Transverse colon (tissue), 4 donors: ENCODE results near the gene TMEM134. TPM values are rescaled to one million over a fixed set of nuclear protein-coding genes. Genes with fewer than 3 reads are reported as not detected.
A peak's percentile ranks its signal among the peaks of the same experiment; 100 is the strongest.
"Not testable (repeated sequence)": the region's sequence is repeated elsewhere in the genome, so short reads cannot be mapped to it uniquely, and the experiment has no call there.

Experiments
- DNase-seq: peaks from one replicate; pipeline ENCODE4 v3.0.0-alpha.2; 2019
- H3K27ac ChIP-seq, 4 donors: fragments of 200-600 bp; sonication (generic); 2 replicates each; pipeline ENCODE4 v1.5.1; 2016 to 2018; ENCODE audit warnings: inconsistent platforms in 4 of 4
- H3K27me3 ChIP-seq: fragments of 200-600 bp; sonication (generic); 2 replicates; pipeline ENCODE4 v1.5.1; 2017; ENCODE audit warnings: inconsistent platforms
- H3K36me3 ChIP-seq, 4 donors: fragments of 200-600 bp; sonication (generic); 2 replicates each; pipeline ENCODE4 v1.5.1; 2017 to 2019; ENCODE audit warnings: inconsistent platforms in 4 of 4
- H3K4me1 ChIP-seq, 4 donors: fragments of 200-600 bp; sonication (generic); 2 replicates each; pipeline ENCODE4 v1.5.1; 2017 to 2020; ENCODE audit warnings: inconsistent platforms in 4 of 4
- H3K4me3 ChIP-seq, 4 donors: fragments of 200-600 bp; sonication (generic); 1 replicate in 1 of 4; 2 replicates in 3 of 4; pipeline versions ENCODE4 v1.5.1 to v1.6.1; 2017 to 2019; ENCODE audit warnings: inconsistent platforms in 4 of 4
- H3K9me3 ChIP-seq, 2 donors: fragments of 200-600 bp; sonication (generic); 2 replicates each; pipeline ENCODE4 v1.5.1; 2017 to 2019; ENCODE audit warnings: inconsistent platforms in 2 of 2
- EP300 ChIP-seq: sonication (generic); formaldehyde crosslinking; IDR thresholded peaks from one replicate; pipeline ENCODE4 v1.6.1; 2017; ENCODE audit warnings: antibody characterized with exemption, low read depth
- POLR2A ChIP-seq: fragments of 450-650 bp; IDR thresholded peaks from one replicate; pipeline ENCODE4 v1.6.1; 2016; ENCODE audit warnings: antibody characterized with exemption, mild to moderate bottlenecking, moderate library complexity
- POLR2AphosphoS5 ChIP-seq, 3 donors: sonication (generic); formaldehyde crosslinking; IDR thresholded peaks; one replicate each; pipeline ENCODE4 v1.6.1; 2016; ENCODE audit warnings: antibody characterized with exemption in 3 of 3
- WGBS, 2 donors: methylation state at CpG; one replicate each; pipeline ENCODE4 v1.1.5; 2018; ENCODE audit warnings: low coverage in 1 of 2; 5-methylcytosine and 5-hydroxymethylcytosine counted together
- in situ Hi-C, 4 donors: fragments of 200-750 bp; cut with MboI; loops; one replicate each; pipeline versions ENCODE4 v1.15.0 to v1.15.1; 2017; ENCODE audit warnings: low sequenced_read_pairs in 3 of 4, low pct_ligation_motif_present in 1 of 4, low pct_unique_long_range_greater_than_20kb in 1 of 4
- intact Hi-C: fragments of 100-400 bp; cut with DNase I; formaldehyde crosslinking; loops from one replicate; pipeline ENCODE4 v1.15.1; 2023; ENCODE audit warnings: low total_unique reads
- total RNA-seq, 4 donors: library from RNA; depleted of rRNA; stranded (reverse); fragments of >200 nt; gene quantifications; one replicate each; pipeline ENCODE4 v1.1.0, GENCODE V29; 2016
- TF ChIP-seq, protein P1 (sequence below), 5 experiments: fragments of 200-600 bp in 3 of 5; fragments of 450-650 bp in 2 of 5; sonication (generic) in 3 of 5; IDR thresholded peaks; 1 replicate in 2 of 5; 2 replicates in 3 of 5; pipeline ENCODE4 v1.5.1; 2016 to 2017; ENCODE audit warnings: antibody characterized with exemption in 5 of 5, inconsistent platforms in 3 of 5, mild to moderate bottlenecking in 2 of 5, moderate library complexity in 1 of 5

TMEM134 gene
- 100 to 1,000 TPM; 107 to 347 (median 115) TPM for total RNA-seq

DNA sequence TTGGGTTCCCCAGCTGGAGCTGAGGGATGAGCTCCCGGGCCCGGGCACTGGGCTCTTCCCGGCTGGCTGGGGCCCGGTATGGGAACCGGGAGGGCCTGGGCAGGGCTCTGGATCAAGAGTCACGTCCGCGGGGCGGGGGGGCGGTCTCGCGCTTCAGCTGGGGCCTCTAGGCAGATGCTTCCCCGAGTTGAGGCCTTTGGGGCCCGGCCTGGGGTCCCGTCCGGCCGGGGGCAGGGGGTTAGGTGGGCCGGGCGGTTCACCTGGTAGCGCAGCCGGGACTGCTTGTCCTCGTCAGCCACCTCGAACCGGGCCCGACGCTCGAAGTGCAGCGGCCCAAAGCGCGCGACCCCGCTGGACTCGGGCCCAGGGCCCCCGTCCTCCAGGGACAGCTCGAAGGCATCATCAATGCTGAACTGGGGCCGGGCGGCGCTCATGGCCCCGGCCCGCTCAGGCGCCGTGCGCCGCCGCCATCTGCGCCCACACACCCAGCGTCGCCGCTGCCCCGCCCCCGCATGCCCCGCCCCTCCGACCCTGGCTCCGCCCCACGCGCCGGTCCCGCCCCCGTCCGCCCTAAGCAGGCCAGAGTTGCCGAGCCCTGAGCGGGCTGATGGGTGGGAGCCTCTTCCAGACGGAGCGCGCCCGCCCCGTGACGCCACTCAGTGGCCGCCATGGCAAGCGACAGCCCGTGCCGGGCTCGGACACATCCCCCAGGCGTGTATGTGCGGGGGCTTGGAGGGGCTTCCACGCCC is at the start of gene TMEM134:
Gene TMEM134, minus strand, starts transcription at position 493 of the 749 bp plus-strand sequence. Its CDS starts 59 bp downstream, at position 434.
- TF ChIP-seq EP300 (no peak), POLR2AphosphoS5 (IDR thresholded peaks at IDR 0.05) (peak; percentile 61 to 91 (median 86)), POLR2A (peak; percentile 88)
- TF ChIP-seq, protein P1, sequence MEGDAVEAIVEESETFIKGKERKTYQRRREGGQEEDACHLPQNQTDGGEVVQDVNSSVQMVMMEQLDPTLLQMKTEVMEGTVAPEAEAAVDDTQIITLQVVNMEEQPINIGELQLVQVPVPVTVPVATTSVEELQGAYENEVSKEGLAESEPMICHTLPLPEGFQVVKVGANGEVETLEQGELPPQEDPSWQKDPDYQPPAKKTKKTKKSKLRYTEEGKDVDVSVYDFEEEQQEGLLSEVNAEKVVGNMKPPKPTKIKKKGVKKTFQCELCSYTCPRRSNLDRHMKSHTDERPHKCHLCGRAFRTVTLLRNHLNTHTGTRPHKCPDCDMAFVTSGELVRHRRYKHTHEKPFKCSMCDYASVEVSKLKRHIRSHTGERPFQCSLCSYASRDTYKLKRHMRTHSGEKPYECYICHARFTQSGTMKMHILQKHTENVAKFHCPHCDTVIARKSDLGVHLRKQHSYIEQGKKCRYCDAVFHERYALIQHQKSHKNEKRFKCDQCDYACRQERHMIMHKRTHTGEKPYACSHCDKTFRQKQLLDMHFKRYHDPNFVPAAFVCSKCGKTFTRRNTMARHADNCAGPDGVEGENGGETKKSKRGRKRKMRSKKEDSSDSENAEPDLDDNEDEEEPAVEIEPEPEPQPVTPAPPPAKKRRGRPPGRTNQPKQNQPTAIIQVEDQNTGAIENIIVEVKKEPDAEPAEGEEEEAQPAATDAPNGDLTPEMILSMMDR (IDR thresholded peaks at IDR 0.05): peak; percentile 24 to 61 (median 41)
- peak within 1 kb of the TSS; percentile 53 to 82 (median 80) for H3K4me3 ChIP-seq
- H3K27ac ChIP-seq: peak within 1 kb of the TSS; percentile 86 to 90 (median 90)
- peak; percentile 94 for DNase-seq
- intact Hi-C loops: no loop called here
- no peaks in the 10 kb centered on the region for H3K9me3 ChIP-seq
- in situ Hi-C loops: no loop called here
- 1% methylated on average over 25 of the region's 76 CpGs; no CpG with 5 or more reads in 1 of the 2 donors for WGBS, 2 donors
- no peaks in the 10 kb centered on the region for H3K36me3 ChIP-seq
- no peaks in the 10 kb centered on the region for H3K27me3 ChIP-seq
- H3K4me1 ChIP-seq: peaks cover 20 to 37% (median 32%) of the 10 kb centered on the region in 4 donors

- 73 to 77% methylated on average over 2 to 10 of the region's 10 CpGs for WGBS, 2 donors
- Histone ChIP-seq H3K4me1 (no peaks in the 10 kb centered on the region), H3K9me3 (no peaks in the 10 kb centered on the region), H3K36me3 (no peaks in the 10 kb centered on the region), H3K4me3 (no peak overlapping the region), H3K27me3 (peaks cover 10% of the 10 kb centered on the region), H3K27ac (no peak overlapping the region)
- no peak for TF ChIP-seq EP300
- TF ChIP-seq POLR2AphosphoS5 (IDR thresholded peaks at IDR 0.05): no peak
- no peak for TF ChIP-seq POLR2A
- TF ChIP-seq, protein P1 (IDR thresholded peaks at IDR 0.05): no peak
- in situ Hi-C loops: no loop called here
- no peak for DNase-seq
- intact Hi-C loops: no loop called here
Measured at GRCh38 chr11:67517784-67518552, 48.9 kb upstream of the TMEM134 start.

GRCh38 chr11:67516806-67517205 is 47.8 kb upstream of the TMEM134 start:
- peaks cover 10% of the 10 kb centered on the region for H3K27me3 ChIP-seq
- no peaks in the 10 kb centered on the region for H3K9me3 ChIP-seq
- TF ChIP-seq POLR2AphosphoS5 (IDR thresholded peaks at IDR 0.05) (no peak), POLR2A (no peak), EP300 (no peak)
- TF ChIP-seq, protein P1 (IDR thresholded peaks at IDR 0.05): no peak
- no peak overlapping the region for H3K4me3 ChIP-seq
- in situ Hi-C loops: no loop called here
- 91% methylated on average over 9 of the region's 9 CpGs; no CpG with 5 or more reads in 1 of the 2 donors for WGBS, 2 donors
- no peak for DNase-seq
- H3K4me1 ChIP-seq: no peaks in the 10 kb centered on the region
- intact Hi-C loops: no loop called here
- H3K36me3 ChIP-seq: no peaks in the 10 kb centered on the region
- no peak overlapping the region for H3K27ac ChIP-seq

GRCh38 chr11:67514116-67514515 is 45.1 kb upstream of the TMEM134 start:
- Histone ChIP-seq H3K4me1 (peaks cover 0 to 1% (median under 1%) of the 10 kb centered on the region in 4 donors), H3K4me3 (no peak overlapping the region), H3K36me3 (no peaks in the 10 kb centered on the region), H3K9me3 (no peaks in the 10 kb centered on the region), H3K27me3 (peaks cover 10% of the 10 kb centered on the region), H3K27ac (no peak overlapping the region)
- in situ Hi-C loops (no loop called here), intact Hi-C loops (no loop called here)
- no peak for DNase-seq
- TF ChIP-seq POLR2AphosphoS5 (IDR thresholded peaks at IDR 0.05): no peak
- TF ChIP-seq, protein P1 (IDR thresholded peaks at IDR 0.05): no peak
- no peak for TF ChIP-seq EP300
- TF ChIP-seq POLR2A: no peak
- WGBS, 2 donors: 75 to 83% methylated on average over 5 to 7 of the region's 7 CpGs

GRCh38 chr11:67511558-67511957 is 42.5 kb upstream of the TMEM134 start:
- H3K36me3 ChIP-seq, DNase-seq, H3K4me3 ChIP-seq, H3K9me3 ChIP-seq, H3K27ac ChIP-seq, in situ Hi-C loops, intact Hi-C loops: not testable (repeated sequence)
- peaks cover 9 to 18% (median 16%) of the 10 kb centered on the region in 4 donors for H3K4me1 ChIP-seq
- peaks cover 10% of the 10 kb centered on the region for H3K27me3 ChIP-seq
- WGBS, 2 donors: 86% methylated on average over 4 of the region's 4 CpGs; no CpG with 5 or more reads in 1 of the 2 donors
